Stimulated activated CD8-positive, alpha-beta memory T cell treated with anti-CD3 and anti-CD28 coated beads, Interleukin-15, amount 100 ng/mL, for 24 hours (primary cell): ENCODE results near the gene SLC22A5.

Source experiments
- DNase-seq: peaks from one replicate; pipeline ENCODE4 v3.0.0-alpha.2; 2020; ENCODE audit warnings: low read depth

SLC22A5 gene

DNA sequence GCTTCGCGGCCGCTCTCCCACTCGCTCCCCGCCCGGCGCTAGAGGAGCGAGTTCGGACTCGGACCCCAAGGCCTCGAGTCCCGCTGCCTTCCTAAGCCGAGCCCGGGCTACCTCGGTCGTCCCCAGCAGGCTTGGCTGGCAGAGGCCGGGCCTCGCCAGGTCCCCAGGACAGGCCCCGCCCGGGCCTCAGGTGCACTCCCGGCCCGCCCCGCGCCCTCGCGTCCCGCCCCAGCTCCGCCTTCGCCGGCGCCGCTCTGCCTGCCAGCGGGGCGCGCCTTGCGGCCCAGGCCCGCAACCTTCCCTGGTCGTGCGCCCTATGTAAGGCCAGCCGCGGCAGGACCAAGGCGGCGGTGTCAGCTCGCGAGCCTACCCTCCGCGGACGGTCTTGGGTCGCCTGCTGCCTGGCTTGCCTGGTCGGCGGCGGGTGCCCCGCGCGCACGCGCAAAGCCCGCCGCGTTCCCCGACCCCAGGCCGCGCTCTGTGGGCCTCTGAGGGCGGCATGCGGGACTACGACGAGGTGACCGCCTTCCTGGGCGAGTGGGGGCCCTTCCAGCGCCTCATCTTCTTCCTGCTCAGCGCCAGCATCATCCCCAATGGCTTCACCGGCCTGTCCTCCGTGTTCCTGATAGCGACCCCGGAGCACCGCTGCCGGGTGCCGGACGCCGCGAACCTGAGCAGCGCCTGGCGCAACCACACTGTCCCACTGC, at the start of gene SLC22A5:
Gene SLC22A5, plus strand, starts transcription at position 237 of the 707 bp plus-strand sequence. Its CDS starts 263 bp downstream, at position 500.
- peak; percentile 47 for DNase-seq

DNA sequence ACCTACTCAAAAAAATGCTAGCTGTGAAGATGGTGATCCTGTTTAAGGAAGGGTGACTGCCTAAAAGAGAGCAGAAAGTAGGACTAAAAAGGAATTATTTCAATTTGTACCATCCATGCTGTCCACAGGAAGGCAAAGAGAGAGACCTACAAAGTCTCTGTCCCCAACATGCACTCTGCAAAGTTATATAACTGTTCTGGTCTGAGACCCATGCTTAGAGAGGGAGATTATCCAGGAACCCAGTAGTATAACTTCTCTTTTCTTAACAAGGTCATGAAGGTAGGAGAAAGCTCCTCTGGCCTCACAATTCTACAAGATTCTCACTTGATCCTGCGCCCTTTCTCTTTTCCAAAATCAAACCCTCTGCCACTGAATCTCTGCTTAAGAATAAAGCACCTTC, 49.5 kb upstream of the SLC22A5 start:
- no peak for DNase-seq

DNA sequence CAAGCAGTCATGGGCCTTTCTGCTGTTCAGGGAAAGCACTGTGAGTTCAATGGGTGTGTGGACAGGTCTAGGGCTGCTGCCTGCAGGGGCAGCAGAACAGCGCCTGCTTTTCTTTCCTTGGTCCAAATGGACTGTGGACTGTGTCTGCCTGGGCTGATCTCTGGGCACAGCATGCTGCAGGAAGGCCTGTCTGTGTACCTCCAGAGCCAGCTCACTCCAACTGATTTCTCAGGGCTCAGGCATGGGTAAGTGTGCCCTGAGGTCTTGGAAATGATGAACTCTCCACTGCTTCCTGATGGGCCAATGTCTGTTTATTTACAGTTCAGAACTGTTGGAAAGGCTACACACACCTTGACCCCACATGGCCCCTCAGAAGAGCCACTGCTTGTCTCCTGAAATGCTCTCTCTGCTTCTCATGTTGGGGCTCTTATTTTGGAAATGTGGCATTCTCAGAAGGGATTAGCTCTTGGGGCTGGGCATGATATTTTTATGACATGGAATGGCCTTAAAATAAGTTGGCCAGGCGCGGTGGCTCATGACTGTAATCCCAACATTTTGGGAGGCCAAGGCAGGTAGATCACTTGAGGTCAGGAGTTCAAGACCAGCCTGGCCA, 48.3 kb upstream of the SLC22A5 start:
- no peak for DNase-seq

DNA sequence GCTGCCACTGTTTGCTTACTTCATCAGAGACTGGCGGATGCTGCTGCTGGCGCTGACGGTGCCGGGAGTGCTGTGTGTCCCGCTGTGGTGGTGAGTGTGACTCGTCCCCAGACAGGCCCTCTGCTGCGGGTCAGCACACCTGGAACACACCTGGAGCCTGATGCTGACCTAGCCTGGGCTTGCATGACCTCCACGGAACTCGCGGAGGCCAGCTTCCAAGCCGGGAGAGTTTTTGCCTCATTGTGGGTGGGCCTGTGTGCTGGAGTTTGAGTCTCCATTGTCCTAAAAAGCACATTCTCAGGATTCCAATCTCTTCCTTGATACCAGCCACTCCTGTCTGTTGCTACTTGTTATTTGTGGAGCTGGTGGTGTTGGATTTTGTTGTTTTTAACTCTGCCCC, 47.2 kb upstream of the SLC22A5 start:
- no peak for DNase-seq

DNA sequence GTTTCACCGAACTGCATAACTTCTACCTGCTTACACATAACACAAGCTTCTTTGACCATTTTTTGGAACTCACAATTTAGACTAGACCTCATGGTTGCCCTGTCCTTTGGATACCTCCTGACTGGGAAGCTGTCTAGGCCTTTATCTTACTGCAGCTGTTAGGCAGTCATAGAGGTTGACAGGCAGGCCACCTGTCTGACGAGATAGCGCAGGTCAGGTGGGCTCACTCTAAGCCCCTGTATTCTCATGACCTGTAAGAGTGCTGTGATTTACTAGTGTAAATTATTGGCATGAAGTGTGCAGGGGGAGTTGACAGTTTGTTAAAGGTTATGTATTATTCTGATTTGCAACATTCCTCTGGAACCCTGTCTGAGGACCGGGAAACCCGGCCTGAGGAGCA, 46.3 kb upstream of the SLC22A5 start:
- no peak for DNase-seq

DNA sequence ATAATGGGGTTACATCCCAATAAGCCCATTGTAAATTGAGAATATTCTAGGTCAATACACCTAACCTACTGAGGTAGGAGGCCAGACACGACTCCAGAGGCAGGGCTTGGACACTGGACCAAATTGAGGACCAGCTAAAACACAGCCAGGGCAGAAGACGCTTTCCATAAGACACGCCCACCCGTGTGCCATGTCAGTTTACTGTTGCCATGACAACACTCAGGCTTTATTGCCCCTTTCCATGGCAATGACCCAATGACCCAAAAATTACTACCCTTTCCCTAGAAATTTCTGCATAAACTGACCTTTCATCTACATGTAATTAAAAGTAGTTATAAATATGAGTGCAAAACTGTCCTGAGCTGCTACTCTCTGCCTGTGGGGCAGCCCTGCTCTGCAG, 43.8 kb upstream of the SLC22A5 start:
- DNase-seq, result no peak

DNA sequence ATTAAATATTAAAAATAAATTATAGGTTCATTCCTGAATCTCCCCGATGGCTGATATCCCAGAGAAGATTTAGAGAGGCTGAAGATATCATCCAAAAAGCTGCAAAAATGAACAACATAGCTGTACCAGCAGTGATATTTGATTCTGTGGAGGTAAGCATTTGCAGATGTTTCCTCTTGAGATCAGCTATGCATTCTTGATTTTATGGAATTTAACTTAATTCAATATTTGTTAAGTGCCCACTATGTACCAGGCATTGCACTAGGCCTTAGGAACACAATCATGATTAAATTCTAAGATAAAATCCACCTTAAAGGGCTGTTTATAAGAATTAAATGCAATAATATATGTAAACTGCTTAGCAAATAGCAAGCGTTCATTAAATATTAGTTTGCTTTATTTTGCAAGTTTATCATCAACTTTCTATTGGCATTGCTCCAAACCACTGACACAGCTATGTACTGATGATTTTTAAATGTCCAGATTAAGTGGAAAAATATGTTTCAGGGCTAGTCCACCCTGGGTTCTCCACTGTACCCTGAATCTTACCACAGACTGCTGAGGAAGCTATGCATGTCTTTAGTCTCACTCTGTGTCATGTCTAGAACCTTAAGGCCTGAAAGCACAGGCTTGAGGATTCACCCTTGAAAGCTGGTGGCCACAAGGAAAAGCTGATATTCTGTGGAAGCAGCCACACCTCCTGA, 42.1 kb upstream of the SLC22A5 start:
- DNase-seq, result no peak

DNA sequence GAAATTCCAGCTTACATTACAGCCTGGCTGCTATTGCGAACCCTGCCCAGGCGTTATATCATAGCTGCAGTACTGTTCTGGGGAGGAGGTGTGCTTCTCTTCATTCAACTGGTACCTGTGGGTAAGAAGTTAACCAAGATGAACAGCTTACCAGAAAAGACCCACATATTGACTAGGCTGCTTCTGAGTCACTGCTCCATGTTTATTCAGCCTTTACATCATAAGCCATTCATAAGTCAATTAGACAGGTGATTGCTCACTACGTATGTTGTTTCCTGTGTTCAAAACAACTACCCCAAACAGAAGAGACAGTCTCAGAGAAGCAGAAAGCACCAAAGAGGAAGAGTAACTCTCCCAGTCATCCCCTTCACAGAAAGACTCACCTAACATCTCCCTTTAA, 34.7 kb upstream of the SLC22A5 start:
- no peak for DNase-seq

DNA sequence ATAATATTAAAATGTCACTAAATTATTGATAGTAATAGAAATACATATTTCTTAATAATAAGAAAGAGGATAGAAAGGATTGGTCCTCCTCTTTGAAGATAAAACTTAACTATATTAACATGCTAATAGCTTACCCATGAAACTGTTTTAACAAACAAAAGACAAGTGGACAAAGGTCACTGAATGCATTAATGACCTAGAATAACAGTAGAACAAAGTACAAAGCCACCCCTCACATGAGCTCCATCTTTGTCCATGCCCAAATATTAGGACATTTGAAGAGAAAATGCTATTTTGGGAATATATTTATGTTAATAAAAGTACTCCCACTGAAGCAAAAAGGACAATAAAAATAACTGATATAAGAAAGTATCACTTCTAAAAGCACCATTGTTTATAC, 34.1 kb upstream of the SLC22A5 start:
- no peak for DNase-seq

DNA sequence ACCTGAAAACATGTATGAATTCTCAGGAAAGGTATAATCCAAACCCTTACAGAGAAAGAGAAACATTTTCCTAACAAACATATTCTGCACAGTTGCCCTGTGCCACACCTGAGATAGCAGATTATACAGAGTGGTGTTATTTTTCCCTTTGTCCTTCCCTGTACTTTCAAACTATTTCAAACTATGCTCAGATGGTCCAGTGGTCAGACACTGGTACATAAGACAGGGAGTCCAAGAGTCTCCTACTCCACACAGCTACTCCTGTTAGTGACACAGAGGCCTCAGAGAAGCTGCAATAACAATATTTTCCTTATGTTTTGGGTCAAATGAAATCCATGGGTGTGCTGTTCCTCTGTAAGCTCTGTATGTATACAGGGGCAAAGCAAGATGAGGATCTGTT, 30.0 kb upstream of the SLC22A5 start:
- DNase-seq, result no peak

DNA sequence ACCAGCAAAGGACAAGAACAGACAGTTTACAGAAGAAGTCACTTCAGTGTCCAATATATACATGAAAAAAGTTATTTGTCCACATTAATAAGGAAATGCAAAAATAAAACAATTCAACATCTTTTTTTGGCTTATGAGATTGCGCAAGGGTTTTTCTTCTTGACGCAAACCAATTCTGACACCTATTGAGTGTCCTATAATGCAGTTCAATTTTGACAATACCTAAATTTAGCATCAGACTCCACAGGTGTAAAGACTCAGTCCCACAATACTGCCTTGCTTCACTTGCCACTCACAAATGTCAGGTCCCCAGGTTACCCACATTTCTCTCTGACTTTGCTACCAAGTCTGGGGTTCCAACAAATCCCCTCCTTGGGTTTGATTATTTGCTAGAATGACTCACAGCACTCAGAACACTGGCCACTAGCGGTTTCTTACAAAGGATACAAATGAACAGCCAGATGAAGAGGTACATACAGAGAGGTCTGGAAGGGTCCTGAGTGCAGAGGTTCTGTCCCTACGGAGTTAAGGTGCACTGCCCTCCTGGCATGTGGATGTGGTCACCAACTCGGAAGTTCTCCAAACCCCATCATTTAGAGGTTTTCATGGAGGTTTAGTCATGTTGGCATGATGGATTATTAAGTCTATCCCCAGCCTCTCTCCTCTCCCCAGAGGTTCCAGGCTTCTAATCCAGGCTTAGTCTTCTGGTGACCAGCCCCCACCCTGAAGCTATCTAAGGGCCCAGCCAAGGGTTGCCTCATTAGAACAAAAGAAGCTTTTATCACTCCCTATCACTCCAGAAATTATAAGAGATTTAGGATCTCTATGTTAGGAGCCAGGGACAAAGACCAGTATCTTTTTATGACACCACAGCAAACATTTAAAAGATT, 27.0 kb upstream of the SLC22A5 start:
- DNase-seq, result no peak

DNA sequence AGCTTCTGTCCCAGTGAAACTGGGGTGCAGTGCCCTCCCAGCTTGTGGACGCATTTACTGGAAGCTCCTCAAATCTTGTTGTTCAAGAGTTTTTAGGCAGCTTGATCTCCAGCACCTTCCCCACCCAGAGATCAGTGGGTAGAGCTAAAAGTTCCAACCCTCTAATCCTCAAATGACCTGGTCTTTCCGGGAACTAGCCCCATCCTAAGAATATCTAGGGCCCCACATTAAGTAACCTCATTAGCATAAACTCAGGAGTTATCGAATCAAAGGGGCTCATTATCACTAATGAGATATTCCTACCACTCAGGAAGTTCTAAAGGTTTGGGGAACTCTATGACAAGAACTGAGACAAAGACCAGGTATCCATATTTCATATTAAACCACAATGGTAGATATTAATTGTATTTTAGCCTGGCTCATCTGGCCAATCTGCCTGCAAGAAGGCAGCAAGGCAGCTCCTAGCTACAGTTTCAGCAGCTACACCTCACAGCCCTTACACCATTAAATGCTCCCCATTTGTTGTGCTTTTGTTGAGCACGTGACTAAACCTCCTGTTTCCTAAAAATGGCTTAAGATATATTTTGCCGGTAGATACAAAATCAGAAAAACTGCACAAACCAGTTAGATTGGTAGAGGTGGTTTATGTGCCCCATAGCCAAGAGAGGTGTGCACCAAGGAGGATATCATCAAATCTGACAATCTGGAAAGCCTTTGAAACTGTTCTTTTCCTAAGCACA, 24.6 kb upstream of the SLC22A5 start:
- DNase-seq, result no peak

DNA sequence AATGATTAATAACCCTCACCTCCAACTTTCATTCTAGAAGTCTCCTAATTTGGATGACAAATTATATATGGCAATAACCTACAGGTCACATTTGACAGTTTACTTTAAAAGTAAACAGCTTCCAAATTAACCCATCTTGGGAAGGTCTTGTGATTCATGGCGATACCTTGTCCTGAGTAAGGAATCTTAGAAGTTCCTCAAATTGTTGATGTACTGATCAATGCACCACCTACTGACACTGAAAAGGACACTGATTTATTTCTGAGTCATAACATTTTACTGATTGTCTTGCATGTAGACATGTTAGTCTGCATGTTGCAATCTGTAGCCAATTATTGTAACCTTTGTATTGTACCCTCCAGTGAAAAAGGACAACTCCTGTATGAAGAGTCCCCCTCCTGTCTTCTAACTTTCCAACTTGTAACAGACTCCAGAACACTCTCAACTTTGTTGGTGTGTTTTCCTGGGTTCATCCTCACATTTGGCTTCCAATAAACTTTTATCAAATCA, 16.0 kb upstream of the SLC22A5 start:
- DNase-seq, result no peak

DNA sequence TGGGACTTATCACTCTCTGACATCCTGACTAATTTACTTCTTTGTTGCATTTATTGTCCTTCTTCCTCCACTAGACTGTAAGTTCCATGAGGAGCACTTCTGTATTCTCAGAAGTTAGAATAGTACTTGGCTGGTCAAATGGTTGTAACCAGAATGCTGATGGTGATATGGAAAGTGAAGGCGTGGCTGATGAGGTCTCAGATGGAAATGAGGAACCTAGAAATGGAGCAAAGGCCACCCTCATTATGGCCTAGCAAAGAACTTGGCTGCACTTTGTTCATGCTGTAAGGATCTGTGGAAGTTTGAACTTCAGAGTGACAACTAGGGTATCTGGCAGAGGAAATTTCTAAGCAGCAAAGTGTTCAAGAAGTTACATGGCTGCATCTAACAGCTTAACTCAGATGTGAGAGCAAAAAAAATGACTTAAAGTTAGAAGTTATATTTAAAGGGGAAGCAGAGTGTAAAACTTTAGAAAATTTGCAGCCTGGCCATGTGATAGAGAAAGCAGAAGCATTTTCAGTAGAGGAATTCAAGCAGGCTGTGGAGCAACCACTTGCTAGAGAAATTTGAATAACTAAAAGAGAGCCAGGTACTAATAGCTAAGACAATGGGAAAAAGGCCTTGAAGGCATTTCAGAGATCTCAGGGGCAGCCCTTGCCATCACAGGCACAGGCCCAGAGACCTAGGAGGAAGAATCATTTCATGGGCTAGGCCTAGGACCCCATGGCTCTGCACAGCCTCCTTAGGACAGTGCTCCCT, 14.9 kb upstream of the SLC22A5 start:
- no peak for DNase-seq

DNA sequence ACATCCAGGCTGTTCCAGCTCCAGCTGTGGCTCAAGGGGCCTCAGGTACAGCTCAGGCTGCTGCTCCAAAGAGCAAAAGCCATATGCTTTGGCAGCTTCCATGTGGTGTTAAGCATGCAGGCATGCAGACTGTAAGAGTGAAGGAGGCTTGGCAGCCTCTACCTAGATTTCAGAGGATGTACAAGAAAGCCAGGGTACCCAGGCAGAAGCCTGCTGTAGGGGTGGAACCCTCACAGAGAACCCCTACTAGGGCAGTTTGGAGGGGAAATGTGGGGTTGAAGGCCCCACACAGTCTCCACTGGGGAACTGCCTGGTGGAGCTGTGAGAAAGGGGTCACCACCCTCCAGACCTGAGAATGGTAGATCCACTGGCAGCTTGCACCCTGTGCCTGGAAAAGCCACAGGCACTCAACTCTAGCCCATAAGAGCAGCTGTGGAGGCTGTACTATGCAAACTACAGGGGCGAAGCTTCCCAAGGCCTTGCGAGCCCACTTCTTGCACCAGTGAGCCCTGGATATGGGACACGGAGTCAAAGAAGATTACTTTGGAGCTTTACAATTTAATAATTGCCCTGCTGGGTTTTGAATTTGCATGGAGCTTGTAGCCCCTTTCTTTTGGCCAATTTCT, 14.3 kb upstream of the SLC22A5 start:
- DNase-seq, result no peak

DNA sequence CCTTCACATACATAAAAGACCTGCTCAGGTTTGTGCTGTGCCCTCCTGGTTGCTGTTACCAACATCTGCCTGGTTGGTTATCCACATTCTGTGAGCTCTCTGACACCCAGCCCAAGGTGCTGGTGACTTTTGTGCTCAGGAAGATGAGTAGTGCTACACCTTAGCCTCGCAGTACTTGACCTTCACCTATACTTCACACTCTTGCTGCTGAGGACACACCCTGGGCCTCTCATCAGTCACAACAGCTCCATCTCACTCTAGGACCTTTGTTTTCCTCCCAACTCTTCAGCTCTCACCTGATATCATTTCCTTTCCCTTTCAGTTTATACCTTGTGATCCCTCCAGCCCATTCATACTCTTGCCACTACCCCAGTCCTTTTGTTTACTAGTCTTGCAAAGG, 10.7 kb upstream of the SLC22A5 start:
- DNase-seq, result no peak

DNA sequence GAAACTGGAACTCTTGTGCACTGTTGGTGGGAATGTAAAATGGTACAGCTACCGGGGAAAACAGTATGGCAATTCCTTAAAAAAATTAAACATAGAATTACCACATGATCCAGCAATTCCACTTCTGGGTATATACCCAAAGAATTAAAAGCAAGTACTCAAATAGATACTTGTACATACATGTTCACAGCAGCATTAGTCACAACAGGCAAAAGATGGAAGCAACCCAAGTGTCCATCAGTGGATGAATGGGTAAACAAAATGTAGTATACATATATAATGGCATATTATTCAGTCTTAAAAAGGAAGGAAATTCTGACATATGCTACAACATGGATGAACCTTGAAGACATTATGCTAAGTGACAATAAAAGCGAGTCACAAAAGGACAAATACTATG, 7.4 kb upstream of the SLC22A5 start:
- DNase-seq, result no peak

DNA sequence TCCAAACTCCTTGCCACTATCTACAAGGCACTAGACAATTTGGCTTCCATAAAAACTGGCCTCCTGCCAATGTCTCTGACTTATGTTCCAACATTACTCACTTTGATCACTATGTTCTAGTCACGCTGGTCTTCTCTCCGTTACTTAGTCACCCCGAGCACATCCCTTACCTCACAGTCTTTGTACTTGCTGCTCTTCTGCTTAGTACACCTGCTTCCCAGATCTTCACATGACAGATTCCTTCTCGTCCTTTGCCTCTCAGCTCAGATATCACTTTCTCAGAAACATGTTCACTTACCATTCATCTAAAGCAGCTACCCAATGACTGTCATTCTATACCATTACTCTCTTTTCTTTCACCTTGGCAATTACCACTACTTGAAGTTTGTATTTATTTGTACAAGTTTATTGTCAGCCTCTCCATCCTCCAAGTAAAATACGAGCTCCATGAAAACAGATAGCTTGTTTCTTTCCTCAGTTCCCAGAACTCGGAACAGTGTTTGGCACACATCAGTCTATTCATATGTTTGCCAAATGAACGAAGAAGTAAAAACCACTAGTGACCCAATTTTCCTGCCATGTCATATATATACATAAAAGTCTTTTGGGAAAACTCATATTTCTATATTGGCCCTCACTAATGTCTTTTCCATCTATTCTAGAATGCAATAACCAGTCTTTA, 5.9 kb upstream of the SLC22A5 start:
- no peak for DNase-seq

DNA sequence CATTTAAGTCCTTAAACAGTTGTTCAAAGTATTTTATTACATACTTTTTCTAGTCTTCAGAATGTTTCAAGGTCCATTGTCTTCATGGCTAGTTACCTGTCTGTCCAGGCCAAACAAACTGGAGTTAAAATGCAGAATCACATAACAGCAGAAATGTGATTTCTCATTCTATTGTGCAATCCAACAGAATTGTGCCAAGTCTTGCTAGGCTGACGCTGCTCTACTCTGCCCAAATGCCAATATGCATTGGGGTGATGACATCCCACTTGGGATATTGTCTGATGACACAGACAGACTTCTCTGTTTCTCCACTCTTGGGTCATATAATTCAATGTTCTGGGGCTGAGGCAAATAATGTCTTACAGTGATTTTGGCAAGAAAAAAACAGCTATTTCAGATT, 5.2 kb upstream of the SLC22A5 start:
- no peak for DNase-seq

DNA sequence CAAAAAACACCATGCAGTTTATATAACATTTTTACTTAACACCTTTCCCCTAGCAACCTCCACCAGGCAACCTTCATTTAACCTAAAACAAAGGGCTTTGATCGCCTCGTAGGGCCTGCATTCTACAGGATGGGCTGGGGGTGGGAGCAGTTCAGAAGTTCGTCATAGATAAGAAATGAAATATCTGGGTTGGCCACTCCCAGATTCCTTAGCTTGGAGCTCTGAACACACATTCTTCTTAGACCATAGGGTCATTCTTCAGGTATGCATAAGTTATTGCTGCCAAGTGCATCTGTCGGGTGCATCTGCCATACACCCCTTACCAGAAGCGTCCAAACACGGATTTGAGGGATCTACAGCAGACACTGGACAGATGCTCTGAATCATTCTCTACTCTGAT, 4.3 kb upstream of the SLC22A5 start:
- DNase-seq, result no peak
